ENCODE data around the gene RASGEF1C. TPM values are rescaled to one million over a fixed set of nuclear protein-coding genes. Genes with fewer than 3 reads are reported as not detected.

The RASGEF1C gene
- total and polyA plus RNA-seq, 2 of the 13 experiments (the other 11 are each of a cell fraction or from before 2014, with no cell fraction given) = not detected

GRCh38 chr5:180194410-180195345 is 14.3 kb downstream of the RASGEF1C start (continued):
- TF ChIP-seq PREB (CRISPR knock-in tag; IDR thresholded peaks at IDR 0.05) = no peak
- 0 out of 2 replicates have a peak, but pooled peaks have one; percentile 43 for TF ChIP-seq ESRRA (CRISPR knock-in tag; IDR thresholded peaks at IDR 0.05; ENCODE audit: low read depth)
- no peak for TF ChIP-seq RNF2 (conservative IDR thresholded peaks at IDR 0.05; ENCODE audit: low read depth)
- no peak for TF ChIP-seq NFAT5 (CRISPR knock-in tag; IDR thresholded peaks at IDR 0.05)
- 0 out of 2 replicates have a peak, but pooled peaks have one; percentile 31 for TF ChIP-seq ZNF292 (CRISPR knock-in tag; IDR thresholded peaks at IDR 0.05; ENCODE audit: borderline replicate concordance, low read depth)
- TF ChIP-seq NAIF1 (CRISPR knock-in tag; IDR thresholded peaks at IDR 0.05; ENCODE audit: borderline replicate concordance) = no peak
- no peak for TF ChIP-seq RELA (CRISPR knock-in tag; IDR thresholded peaks at IDR 0.05)
- 0 out of 2 replicates have a peak, but pooled peaks have one; percentile 29 for TF ChIP-seq ZNF768 (CRISPR knock-in tag; IDR thresholded peaks at IDR 0.05)
- TF ChIP-seq ZBTB34 (CRISPR knock-in tag; IDR thresholded peaks at IDR 0.05) = no peak
- TF ChIP-seq NR2F1 (CRISPR knock-in tag; IDR thresholded peaks at IDR 0.05) = 0 out of 4 replicates have a peak, but pooled peaks of 1 of the 2 experiments have one; percentile 42
- no peak for TF ChIP-seq LCORL (IDR thresholded peaks at IDR 0.05)
- no peak for TF ChIP-seq LCORL (CRISPR knock-in tag; IDR thresholded peaks at IDR 0.05)
- 0 out of 2 replicates have a peak, but pooled peaks have one; percentile 39 for TF ChIP-seq GATAD2A (CRISPR knock-in tag; IDR thresholded peaks at IDR 0.05)
- no peak for TF ChIP-seq NCOA2 (CRISPR knock-in tag; IDR thresholded peaks at IDR 0.05)
- TF ChIP-seq ZC3H13 (CRISPR knock-in tag; IDR thresholded peaks at IDR 0.05) = no peak
- TF ChIP-seq MAX (IDR thresholded peaks at IDR 0.05) = 0 out of 2 replicates have a peak, but pooled peaks have one; percentile 29
- no peak for TF ChIP-seq ZBTB33 (CRISPR knock-in tag; IDR thresholded peaks at IDR 0.05)
